Hepatic stellate cell (primary cell): ENCODE results near the gene ANKRD28.
A peak's percentile ranks its signal among the peaks of the same experiment; 100 is the strongest.
"Not testable (repeated sequence)": the region's sequence is repeated elsewhere in the genome, so short reads cannot be mapped to it uniquely, and the experiment has no call there.

Experiments
- DNase-seq: peaks from one replicate; pipeline ENCODE4 v3.0.0; 2011; ENCODE audit warnings: low spot score

ANKRD28 gene

GRCh38 chr3:15634671-15635070 is 163.1 kb downstream of the ANKRD28 start:
- DNase-seq = no peak

DNA sequence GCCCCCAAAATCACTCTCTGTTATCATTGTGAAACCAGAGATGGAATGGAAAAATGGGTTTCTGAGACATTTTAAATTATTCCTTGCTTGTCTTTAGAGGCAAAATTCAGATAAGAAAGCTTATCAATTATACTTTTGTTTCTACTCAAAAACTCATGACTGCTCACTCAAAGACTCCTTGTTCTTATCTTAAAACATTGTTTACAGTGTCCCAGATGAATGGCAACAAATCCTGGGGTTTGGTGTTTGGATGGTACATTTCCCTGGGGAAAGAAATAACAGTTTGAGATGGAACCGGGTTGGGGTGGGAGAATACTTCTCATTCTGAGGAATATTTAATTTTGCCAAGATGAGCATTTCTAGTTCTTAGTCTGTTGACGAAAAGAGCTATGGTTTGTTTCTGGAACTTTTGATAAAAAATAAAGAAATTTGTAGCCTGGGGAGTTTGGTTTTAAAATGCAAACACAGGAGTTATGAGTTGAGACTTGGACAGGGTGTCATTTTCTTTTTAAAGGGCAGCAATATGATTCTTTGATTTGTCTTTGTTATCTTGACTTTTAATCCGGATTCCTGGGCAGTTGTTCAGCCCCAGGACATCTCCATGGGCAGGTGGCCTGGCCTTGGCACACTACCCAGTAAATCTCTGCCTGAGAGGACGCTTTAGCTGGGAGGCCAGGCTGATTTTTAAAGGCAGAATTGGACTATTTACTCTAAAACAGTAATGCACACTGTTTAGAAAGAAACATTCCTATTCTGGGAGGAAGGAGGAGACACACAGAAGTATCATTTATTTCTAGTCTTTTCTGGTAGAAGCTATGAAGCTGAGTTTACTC is 163.8 kb downstream of the ANKRD28 start:
- no peak for DNase-seq

- DNase-seq = no peak
Measured at GRCh38 chr3:15633159-15633558, 164.6 kb downstream of the ANKRD28 start.

DNA sequence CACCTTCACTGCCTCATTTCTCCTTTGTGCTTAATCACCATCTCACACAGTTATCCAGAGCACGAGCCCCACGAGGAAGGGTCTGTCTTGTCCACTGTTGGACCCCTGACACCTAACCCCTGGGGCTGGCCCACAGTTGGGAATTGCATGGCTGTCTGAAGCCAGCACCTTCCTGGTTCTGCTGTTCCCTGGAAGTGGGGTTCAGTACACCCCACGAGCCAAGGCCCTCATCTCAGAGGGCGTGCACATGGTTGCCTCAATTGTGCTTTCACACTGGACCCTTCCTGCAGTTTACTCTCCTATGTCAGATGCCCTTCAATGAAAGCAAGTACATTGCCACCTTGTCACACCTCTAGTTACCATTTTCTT is 165.6 kb downstream of the ANKRD28 start:
- no peak for DNase-seq

DNA sequence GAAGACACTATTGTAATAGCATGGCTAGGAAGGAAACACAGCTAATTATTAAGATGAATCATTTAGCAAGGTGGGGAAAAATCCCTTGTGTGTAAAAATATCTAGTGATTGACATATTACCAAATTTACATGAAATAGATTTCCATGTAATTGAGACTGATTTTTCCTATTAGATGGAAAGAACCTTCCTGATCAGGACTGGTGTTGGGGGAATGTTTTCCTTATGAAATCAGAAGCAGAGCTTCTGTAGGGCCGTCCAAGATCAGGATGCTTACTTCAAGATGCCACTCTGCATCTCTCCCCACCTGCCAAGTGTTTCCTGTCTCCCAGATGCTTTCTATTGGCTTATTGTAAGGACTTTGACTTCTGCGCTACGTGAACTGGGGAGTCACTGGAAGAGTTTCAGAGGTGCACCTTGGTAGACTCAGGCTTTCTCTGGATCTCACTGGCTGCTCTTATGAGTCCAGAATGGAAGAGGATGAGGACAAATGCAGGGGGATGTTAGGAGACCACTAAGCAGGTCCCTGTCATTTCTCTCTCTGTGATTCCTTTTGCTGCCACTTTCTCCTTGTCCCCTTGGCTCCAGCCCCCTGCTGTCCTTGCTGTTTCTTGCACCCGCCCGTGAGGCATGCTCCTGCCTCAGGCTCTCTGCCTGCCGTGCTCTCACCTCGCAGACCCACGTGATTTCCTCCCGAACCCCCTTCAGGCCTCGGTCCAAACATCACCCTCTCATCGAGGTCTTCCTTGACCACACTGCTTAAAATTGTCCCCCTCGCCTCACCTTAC is 166.2 kb downstream of the ANKRD28 start:
- no peak for DNase-seq

DNA sequence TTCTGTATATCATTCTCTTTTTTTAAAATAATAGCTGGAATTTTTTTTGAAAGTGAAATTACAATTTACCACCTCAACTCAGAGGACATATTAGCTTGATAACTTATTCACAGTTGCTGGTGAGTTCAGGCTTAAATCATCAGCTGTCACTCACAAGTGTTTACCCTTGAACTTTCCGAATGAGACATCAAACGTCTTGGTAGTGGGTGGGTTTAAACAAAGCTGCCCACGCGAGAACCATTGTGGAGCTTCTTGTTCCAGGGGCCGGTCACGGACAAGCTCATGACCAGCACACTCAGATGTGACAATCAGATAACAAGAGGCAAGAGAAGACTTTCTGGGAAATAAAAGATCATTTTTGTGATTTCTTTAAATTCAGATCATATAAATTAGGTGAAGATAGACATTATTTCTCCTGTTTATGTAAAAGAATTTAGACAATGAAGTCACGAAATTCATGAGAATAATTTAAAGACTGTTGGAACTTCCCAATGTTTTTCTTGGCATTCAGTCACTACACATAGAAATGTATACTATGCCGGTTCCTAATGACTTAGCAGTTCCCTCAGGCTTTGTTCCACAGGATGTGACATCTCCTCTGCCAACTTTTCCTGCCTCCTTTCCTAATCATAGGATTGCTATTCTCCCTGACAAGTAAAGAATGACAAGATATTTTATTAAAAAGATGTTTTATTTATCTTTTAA is 167.0 kb downstream of the ANKRD28 start:
- DNase-seq = peak; percentile 56

DNA sequence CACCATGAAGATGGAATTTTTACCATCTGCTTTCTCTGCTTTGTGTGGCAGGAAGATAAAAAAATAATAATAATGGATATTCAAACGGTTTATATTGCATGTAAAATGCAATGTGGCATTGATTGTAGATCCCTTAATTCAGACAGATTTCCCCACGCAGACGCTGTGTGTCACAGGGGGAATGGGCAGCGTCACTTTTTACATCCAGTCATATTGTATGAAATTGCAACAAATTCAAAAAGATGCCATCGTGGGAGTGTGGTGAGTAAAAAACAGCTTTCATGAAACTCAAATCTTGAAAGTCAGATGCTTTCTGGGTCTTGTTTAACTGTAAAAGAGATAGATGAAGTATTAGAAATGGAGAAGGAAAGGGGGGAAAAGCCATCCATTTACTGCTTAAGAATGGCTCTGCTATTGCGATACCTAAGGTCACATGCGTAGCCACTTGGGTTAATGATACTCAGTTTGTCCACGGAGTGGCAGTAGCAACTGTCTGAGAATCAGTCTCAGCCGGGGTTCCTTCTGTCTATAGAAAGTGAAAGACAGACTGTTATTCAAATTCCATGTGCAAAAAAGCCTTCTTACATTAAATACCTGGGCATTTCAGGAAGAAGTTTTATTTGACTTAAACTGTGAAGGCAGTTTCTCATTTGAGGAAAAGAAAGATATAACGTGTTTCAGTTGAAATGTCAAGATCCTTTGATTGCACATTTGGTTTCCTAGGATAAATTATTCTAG is 167.8 kb downstream of the ANKRD28 start:
- DNase-seq = peak; percentile 74

DNA sequence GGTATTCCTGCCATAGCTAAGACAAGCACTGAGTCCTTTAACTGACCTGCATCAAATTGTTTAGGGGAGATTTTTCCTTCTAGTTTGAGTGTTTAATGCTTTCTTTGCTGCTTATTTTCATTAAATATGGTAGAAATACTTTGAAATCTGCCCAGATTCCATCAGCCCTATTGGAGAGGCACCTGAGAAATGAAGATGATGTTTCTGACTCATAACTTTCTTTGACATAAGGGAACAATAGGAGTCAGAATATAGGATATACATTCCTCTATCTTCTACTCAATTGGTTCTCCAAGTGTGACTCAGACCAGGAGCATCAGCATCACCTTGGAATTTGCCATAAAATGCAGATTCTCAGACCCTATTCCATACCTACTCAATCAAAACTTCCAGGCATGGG is 168.8 kb downstream of the ANKRD28 start:
- no peak for DNase-seq

GRCh38 chr3:15623535-15624440 is 174.0 kb downstream of the ANKRD28 start:
- no peak for DNase-seq

DNA sequence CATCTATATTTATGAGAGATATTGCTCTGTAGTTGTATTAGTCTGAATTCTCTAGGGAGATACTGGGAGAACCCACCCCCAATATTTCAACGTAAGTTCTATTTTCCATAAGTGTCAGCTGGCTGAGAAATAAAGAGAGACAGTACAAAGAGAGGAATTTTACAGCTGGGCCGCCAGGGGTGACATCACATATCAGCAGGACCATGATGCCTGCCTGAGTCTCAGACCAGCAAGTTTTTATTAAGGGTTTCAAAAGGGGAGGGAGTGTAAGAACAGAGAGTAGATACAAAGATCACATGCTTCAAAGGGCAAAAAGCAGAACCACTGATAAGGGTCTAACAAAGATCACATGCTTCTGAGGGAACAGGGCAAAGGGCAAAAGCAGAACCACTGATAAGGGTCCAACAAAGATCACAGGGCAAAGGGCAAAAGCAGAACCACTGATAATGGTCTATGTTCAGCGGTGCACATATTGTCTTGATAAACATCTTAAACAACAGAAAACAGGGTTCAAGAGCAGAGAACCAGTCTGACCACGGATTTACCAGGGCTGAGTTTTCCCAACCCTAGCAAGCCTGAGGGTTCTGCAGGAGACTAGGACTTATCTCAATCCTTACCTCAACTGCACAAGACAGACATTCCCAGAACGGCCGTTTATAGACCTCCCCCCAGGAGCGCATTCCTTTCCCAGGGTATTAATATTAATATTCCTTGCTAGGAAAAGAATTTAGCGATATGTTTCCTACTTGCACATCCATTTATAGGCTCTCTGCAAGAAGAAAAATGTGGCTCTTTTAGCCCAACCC is 177.9 kb downstream of the ANKRD28 start:
- DNase-seq = not testable (repeated sequence)
